ENCODE results near the gene FOSB.

GRCh38 chr19:45495178-45495577 lies 27.4 kb downstream of the FOSB start:
- no peak for TF ChIP-seq CTCF (IDR thresholded peaks at IDR 0.05; ENCODE audit: low read depth, low read length)
- TF ChIP-seq EZH2phosphoT487 (IDR thresholded peaks at IDR 0.05; ENCODE audit: low read depth), result no peak

Measured in OCI-LY3 (cell line).